ENCODE results near the gene RFWD3.

DNA sequence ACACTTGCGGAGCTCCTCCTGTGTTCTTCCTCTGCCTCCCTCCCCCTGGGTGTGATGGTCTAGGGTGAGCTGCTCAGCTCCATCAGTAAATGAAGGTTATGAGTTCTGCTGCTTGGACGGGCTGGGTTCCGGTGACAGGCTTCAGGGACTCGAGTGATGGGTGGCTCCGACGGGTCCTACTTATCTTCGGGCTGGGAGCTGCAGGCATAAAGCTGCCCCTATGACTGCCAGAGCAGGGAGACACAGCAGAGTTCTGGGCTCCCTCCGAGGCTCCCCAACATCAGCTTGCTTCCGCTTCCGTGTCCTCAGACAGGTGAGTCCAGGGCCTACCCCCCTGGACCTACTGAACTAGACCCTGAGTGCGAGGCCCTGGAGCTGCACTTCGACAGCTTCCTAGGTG is 45.3 kb upstream of the RFWD3 start:
- TF ChIP-seq, protein P1, sequence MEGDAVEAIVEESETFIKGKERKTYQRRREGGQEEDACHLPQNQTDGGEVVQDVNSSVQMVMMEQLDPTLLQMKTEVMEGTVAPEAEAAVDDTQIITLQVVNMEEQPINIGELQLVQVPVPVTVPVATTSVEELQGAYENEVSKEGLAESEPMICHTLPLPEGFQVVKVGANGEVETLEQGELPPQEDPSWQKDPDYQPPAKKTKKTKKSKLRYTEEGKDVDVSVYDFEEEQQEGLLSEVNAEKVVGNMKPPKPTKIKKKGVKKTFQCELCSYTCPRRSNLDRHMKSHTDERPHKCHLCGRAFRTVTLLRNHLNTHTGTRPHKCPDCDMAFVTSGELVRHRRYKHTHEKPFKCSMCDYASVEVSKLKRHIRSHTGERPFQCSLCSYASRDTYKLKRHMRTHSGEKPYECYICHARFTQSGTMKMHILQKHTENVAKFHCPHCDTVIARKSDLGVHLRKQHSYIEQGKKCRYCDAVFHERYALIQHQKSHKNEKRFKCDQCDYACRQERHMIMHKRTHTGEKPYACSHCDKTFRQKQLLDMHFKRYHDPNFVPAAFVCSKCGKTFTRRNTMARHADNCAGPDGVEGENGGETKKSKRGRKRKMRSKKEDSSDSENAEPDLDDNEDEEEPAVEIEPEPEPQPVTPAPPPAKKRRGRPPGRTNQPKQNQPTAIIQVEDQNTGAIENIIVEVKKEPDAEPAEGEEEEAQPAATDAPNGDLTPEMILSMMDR (IDR thresholded peaks at IDR 0.05), result no peak
- TF ChIP-seq EZH2 (IDR thresholded peaks at IDR 0.05), result no peak
